ENCODE measurements around the gene IFI27L1.

DNA sequence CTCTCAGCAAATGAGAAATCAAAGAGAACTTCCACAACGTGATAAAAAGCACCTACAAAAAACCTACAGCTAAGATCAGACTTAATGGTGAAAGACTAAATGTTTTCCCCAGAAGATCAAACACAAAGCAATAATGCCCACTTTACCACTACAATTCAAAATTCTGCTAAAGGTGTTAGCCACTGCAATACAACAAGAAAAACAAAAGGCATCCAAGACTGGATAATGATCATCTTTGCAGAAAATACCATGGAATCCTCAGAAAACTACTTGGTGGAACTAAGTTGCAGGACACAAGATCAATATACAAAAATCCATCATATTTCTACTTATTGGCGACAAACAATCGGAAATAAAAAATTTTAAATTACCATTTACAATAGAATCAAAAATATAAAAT lies 6.6 kb upstream of the IFI27L1 start:
- TF ChIP-seq, protein P1, sequence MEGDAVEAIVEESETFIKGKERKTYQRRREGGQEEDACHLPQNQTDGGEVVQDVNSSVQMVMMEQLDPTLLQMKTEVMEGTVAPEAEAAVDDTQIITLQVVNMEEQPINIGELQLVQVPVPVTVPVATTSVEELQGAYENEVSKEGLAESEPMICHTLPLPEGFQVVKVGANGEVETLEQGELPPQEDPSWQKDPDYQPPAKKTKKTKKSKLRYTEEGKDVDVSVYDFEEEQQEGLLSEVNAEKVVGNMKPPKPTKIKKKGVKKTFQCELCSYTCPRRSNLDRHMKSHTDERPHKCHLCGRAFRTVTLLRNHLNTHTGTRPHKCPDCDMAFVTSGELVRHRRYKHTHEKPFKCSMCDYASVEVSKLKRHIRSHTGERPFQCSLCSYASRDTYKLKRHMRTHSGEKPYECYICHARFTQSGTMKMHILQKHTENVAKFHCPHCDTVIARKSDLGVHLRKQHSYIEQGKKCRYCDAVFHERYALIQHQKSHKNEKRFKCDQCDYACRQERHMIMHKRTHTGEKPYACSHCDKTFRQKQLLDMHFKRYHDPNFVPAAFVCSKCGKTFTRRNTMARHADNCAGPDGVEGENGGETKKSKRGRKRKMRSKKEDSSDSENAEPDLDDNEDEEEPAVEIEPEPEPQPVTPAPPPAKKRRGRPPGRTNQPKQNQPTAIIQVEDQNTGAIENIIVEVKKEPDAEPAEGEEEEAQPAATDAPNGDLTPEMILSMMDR (IDR thresholded peaks at IDR 0.05) = no peak
- TF ChIP-seq EP300 (IDR thresholded peaks at IDR 0.05) (no peak), POLR2AphosphoS5 (IDR thresholded peaks at IDR 0.05) (no peak)

Measured in upper lobe of left lung (tissue), 4 donors.